HL-60 (cell line): ENCODE results near the gene ST6GALNAC6.

Source experiments
- CTCF ChIP-seq: IDR thresholded peaks from one replicate; pipeline ENCODE4 v1.5.1; 2011; ENCODE audit warnings: low read length, control low read depth, inconsistent platforms; ENCODE audit not compliant: insufficient read depth
- GABPA ChIP-seq: IDR thresholded peaks from 2 replicates; pipeline ENCODE4 v1.6.1; 2012; ENCODE audit warnings: low read depth
- POLR2AphosphoS5 ChIP-seq: IDR thresholded peaks from 2 replicates; pipeline ENCODE4 v1.6.1; 2012; ENCODE audit warnings: low read depth
- REST ChIP-seq: IDR thresholded peaks from 2 replicates; pipeline ENCODE4 v1.6.1; 2012; ENCODE audit warnings: low read depth; ENCODE audit not compliant: insufficient replicate concordance

GRCh38 chr9:127947841-127948710 lies 48.7 kb upstream of the ST6GALNAC6 start:
- TF ChIP-seq CTCF (no peak), POLR2AphosphoS5 (no peak), REST (no peak), GABPA (no peak)
